Measurements from ENCODE around the gene DCANP1. TPM values are rescaled to one million over a fixed set of nuclear protein-coding genes. Genes with fewer than 3 reads are reported as not detected.

Gene DCANP1
- total and polyA plus RNA-seq, 9 of the 15 experiments (the other 6 are each of a cell fraction or from before 2014, with no cell fraction given): not detected

DNA sequence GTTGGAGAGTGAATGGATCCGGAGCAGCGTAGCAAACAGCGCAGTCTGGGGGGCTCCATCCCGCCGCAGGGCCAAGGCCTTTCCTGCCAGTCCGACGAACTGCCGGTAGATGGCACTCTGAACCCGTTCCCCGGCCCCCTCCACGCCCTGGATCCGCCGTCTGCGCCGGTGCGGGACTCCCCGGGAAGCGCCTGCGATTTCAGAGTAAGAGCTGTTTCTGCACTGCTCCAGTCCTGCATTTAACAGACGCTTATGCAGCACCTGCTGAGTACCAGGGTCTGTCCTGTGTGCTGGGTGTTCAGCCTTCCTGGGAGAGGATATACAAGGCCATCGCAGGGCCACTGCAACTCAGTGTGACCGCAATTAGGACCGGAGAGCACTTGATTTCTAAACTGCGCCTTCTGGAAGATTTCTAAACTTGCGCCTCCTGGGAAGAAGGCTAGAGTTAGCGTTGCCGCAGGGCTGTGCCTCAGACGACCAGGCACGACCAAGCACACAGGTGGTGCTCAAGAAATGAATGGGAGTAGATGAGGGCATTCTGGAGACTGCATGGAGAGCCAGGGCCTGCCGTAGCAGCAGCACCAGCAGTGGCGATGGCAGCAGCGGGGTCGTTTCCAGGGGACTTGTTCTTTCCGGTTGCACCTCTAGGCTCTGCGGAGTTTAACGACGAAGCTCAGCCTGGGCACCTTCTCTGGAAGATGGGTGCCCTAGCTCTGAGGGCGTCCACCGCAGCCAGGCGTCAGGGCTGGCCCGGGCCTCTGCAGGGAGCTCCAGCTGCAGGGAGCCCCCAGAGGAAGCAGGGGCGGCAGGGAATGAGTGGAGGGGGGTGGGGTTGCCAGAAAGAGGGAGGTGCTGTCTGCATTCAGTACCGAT, 19.3 kb upstream of the DCANP1 start (continued):
- TF ChIP-seq ZNF184 (CRISPR knock-in tag; IDR thresholded peaks at IDR 0.05) (no peak), NUFIP1 (IDR thresholded peaks at IDR 0.05; ENCODE audit: partially characterized antibody) (no peak), TOE1 (IDR thresholded peaks at IDR 0.05; ENCODE audit: borderline replicate concordance) (no peak), TOE1 (CRISPR knock-in tag; IDR thresholded peaks at IDR 0.05; ENCODE audit: borderline replicate concordance, low read depth) (no peak), ZBED1 (IDR thresholded peaks at IDR 0.05) (no peak)
- TF ChIP-seq, protein P1, sequence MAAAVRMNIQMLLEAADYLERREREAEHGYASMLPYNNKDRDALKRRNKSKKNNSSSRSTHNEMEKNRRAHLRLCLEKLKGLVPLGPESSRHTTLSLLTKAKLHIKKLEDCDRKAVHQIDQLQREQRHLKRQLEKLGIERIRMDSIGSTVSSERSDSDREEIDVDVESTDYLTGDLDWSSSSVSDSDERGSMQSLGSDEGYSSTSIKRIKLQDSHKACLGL (CRISPR knock-in tag; IDR thresholded peaks at IDR 0.05; ENCODE audit: borderline replicate concordance, poor library complexity, severe bottlenecking): no peak
- TF ChIP-seq, protein P2, sequence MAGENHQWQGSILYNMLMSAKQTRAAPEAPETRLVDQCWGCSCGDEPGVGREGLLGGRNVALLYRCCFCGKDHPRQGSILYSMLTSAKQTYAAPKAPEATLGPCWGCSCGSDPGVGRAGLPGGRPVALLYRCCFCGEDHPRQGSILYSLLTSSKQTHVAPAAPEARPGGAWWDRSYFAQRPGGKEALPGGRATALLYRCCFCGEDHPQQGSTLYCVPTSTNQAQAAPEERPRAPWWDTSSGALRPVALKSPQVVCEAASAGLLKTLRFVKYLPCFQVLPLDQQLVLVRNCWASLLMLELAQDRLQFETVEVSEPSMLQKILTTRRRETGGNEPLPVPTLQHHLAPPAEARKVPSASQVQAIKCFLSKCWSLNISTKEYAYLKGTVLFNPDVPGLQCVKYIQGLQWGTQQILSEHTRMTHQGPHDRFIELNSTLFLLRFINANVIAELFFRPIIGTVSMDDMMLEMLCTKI (IDR thresholded peaks at IDR 0.05; ENCODE audit: partially characterized antibody): no peak
- TF ChIP-seq, protein P3, sequence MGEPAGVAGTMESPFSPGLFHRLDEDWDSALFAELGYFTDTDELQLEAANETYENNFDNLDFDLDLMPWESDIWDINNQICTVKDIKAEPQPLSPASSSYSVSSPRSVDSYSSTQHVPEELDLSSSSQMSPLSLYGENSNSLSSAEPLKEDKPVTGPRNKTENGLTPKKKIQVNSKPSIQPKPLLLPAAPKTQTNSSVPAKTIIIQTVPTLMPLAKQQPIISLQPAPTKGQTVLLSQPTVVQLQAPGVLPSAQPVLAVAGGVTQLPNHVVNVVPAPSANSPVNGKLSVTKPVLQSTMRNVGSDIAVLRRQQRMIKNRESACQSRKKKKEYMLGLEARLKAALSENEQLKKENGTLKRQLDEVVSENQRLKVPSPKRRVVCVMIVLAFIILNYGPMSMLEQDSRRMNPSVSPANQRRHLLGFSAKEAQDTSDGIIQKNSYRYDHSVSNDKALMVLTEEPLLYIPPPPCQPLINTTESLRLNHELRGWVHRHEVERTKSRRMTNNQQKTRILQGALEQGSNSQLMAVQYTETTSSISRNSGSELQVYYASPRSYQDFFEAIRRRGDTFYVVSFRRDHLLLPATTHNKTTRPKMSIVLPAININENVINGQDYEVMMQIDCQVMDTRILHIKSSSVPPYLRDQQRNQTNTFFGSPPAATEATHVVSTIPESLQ (CRISPR knock-in tag; IDR thresholded peaks at IDR 0.05): no peak
